IPS-15b (cell line): ENCODE data around the gene ITSN2.
"Not testable (repeated sequence)": the region's sequence is repeated elsewhere in the genome, so short reads cannot be mapped to it uniquely, and the experiment has no call there.

Experiments used
- H3K27me3 ChIP-seq: one replicate; pipeline ENCODE4 v1.6.1; 2013; ENCODE audit warnings: low read length; ENCODE audit not compliant: control insufficient read depth, insufficient read depth
- H3K36me3 ChIP-seq: one replicate; pipeline ENCODE4 v1.6.1; 2013; ENCODE audit warnings: low read length; ENCODE audit not compliant: control insufficient read depth, insufficient read depth
- H3K4me1 ChIP-seq: one replicate; pipeline ENCODE4 v1.6.1; 2013; ENCODE audit warnings: mild to moderate bottlenecking, low read length; ENCODE audit not compliant: control insufficient read depth, insufficient read depth
- H3K4me3 ChIP-seq: one replicate; pipeline ENCODE4 v1.5.1; 2013; ENCODE audit warnings: low read depth, low read length
- H3K9ac ChIP-seq: one replicate; pipeline ENCODE4 v1.6.1; 2013; ENCODE audit warnings: low read depth, mild to moderate bottlenecking, low read length
- H3K9me3 ChIP-seq: one replicate; pipeline ENCODE4 v1.6.1; 2013; ENCODE audit warnings: mild to moderate bottlenecking, low read length; ENCODE audit not compliant: control insufficient read depth, insufficient read depth

The ITSN2 gene

GRCh38 chr2:24360050-24360962 is at the start of gene ITSN2:
Gene ITSN2 (minus strand): TSS chr2:24360536. CDS start chr2:24328082, 32,454 bp downstream.
- peak within 1 kb of the TSS; percentile 61 for H3K9ac ChIP-seq
- H3K36me3 ChIP-seq, result peaks cover 2% of the 10 kb centered on the region
- peaks cover 4% of the 10 kb centered on the region for H3K4me1 ChIP-seq
- peak within 1 kb of the TSS; percentile 72 for H3K4me3 ChIP-seq
- no peaks in the 10 kb centered on the region for H3K9me3 ChIP-seq
- H3K27me3 ChIP-seq, result no peaks in the 10 kb centered on the region

GRCh38 chr2:24409171-24409570 is 48.8 kb upstream of the ITSN2 start:
- Histone ChIP-seq H3K9ac (no peak overlapping the region), H3K4me3 (no peak overlapping the region), H3K27me3 (no peaks in the 10 kb centered on the region), H3K4me1 (peaks cover 10% of the 10 kb centered on the region), H3K9me3 (no peaks in the 10 kb centered on the region), H3K36me3 (no peaks in the 10 kb centered on the region)

- H3K4me3 ChIP-seq, H3K9me3 ChIP-seq, H3K9ac ChIP-seq, H3K27me3 ChIP-seq, H3K36me3 ChIP-seq, H3K4me1 ChIP-seq: not testable (repeated sequence)
Measured at GRCh38 chr2:24408704-24409103, 48.4 kb upstream of the ITSN2 start.

- H3K9me3 ChIP-seq, result no peaks in the 10 kb centered on the region
- no peaks in the 10 kb centered on the region for H3K36me3 ChIP-seq
- H3K27me3 ChIP-seq, result no peaks in the 10 kb centered on the region
- no peak overlapping the region for H3K9ac ChIP-seq
- no peaks in the 10 kb centered on the region for H3K4me1 ChIP-seq
- H3K4me3 ChIP-seq, result no peak overlapping the region
Measured at GRCh38 chr2:24404491-24404921, 44.2 kb upstream of the ITSN2 start.

GRCh38 chr2:24403832-24404212 is 43.5 kb upstream of the ITSN2 start:
- H3K9ac ChIP-seq, result no peak overlapping the region
- no peaks in the 10 kb centered on the region for H3K9me3 ChIP-seq
- H3K36me3 ChIP-seq, result no peaks in the 10 kb centered on the region

GRCh38 chr2:24403168-24403831 is 43.0 kb upstream of the ITSN2 start:
- Histone ChIP-seq H3K9me3 (no peaks in the 10 kb centered on the region), H3K9ac (no peak overlapping the region), H3K4me3 (no peak overlapping the region), H3K36me3 (no peaks in the 10 kb centered on the region), H3K27me3 (no peaks in the 10 kb centered on the region), H3K4me1 (no peaks in the 10 kb centered on the region)

More at GRCh38 chr2:24403832-24404212, 43.5 kb upstream of the ITSN2 start:
- Histone ChIP-seq H3K4me3 (no peak overlapping the region), H3K27me3 (no peaks in the 10 kb centered on the region), H3K4me1 (no peaks in the 10 kb centered on the region)

GRCh38 chr2:24402242-24403097 is 42.1 kb upstream of the ITSN2 start:
- Histone ChIP-seq H3K27me3 (no peaks in the 10 kb centered on the region), H3K4me1 (no peaks in the 10 kb centered on the region), H3K9ac (no peak overlapping the region), H3K36me3 (no peaks in the 10 kb centered on the region), H3K4me3 (no peak overlapping the region), H3K9me3 (no peaks in the 10 kb centered on the region)

GRCh38 chr2:24400207-24400907 is 40.0 kb upstream of the ITSN2 start:
- no peaks in the 10 kb centered on the region for H3K4me1 ChIP-seq
- no peak overlapping the region for H3K9ac ChIP-seq
- no peaks in the 10 kb centered on the region for H3K27me3 ChIP-seq
- no peak overlapping the region for H3K4me3 ChIP-seq
- H3K9me3 ChIP-seq, result no peaks in the 10 kb centered on the region
- H3K36me3 ChIP-seq, result no peaks in the 10 kb centered on the region

- H3K4me1 ChIP-seq, result no peaks in the 10 kb centered on the region
- no peaks in the 10 kb centered on the region for H3K9me3 ChIP-seq
- H3K27me3 ChIP-seq, result no peaks in the 10 kb centered on the region
- H3K9ac ChIP-seq, result no peak overlapping the region
- no peak overlapping the region for H3K4me3 ChIP-seq
- H3K36me3 ChIP-seq, result no peaks in the 10 kb centered on the region
Measured at GRCh38 chr2:24399434-24400206, 39.3 kb upstream of the ITSN2 start.

- Histone ChIP-seq H3K4me3 (no peak overlapping the region), H3K36me3 (no peaks in the 10 kb centered on the region), H3K9me3 (no peaks in the 10 kb centered on the region), H3K27me3 (no peaks in the 10 kb centered on the region), H3K9ac (no peak overlapping the region), H3K4me1 (no peaks in the 10 kb centered on the region)
Measured at GRCh38 chr2:24394998-24395397, 34.7 kb upstream of the ITSN2 start.
